Suppressor macrophage treated with lipopolysaccharide for 4 hours (primary cell): ENCODE results near the gene WDR27.

Experiments
- DNase-seq: peaks from one replicate; pipeline ENCODE4 v3.0.0-alpha.2; 2020

The WDR27 gene

GRCh38 chr6:169590376-169590939 lies 111.4 kb downstream of the WDR27 start:
- DNase-seq: no peak

GRCh38 chr6:169589699-169590257 lies 112.1 kb downstream of the WDR27 start:
- DNase-seq: peak; percentile 5

- no peak for DNase-seq
Measured at GRCh38 chr6:169589293-169589692, 112.5 kb downstream of the WDR27 start.

- no peak for DNase-seq
Measured at GRCh38 chr6:169587975-169588374, 113.9 kb downstream of the WDR27 start.

GRCh38 chr6:169583886-169584541 lies 117.8 kb downstream of the WDR27 start:
- no peak for DNase-seq

GRCh38 chr6:169579407-169580111 lies 122.3 kb downstream of the WDR27 start:
- DNase-seq: no peak

- DNase-seq: no peak
Measured at GRCh38 chr6:169577974-169578373, 123.9 kb downstream of the WDR27 start.

- DNase-seq: no peak
Measured at GRCh38 chr6:169577236-169577635, 124.6 kb downstream of the WDR27 start.

- DNase-seq: no peak
Measured at GRCh38 chr6:169575821-169576220, 126.0 kb downstream of the WDR27 start.

- DNase-seq: no peak
Measured at GRCh38 chr6:169575365-169575764, 126.5 kb downstream of the WDR27 start.

GRCh38 chr6:169574420-169574819 lies 127.4 kb downstream of the WDR27 start:
- no peak for DNase-seq

GRCh38 chr6:169573883-169574282 lies 127.9 kb downstream of the WDR27 start:
- DNase-seq: no peak

GRCh38 chr6:169571123-169571962 lies 130.5 kb downstream of the WDR27 start:
- DNase-seq: no peak

GRCh38 chr6:169568314-169569087 lies 133.3 kb downstream of the WDR27 start:
- DNase-seq: no peak

- no peak for DNase-seq
Measured at GRCh38 chr6:169567819-169568218, 134.0 kb downstream of the WDR27 start.

- DNase-seq: no peak
Measured at GRCh38 chr6:169566961-169567750, 134.7 kb downstream of the WDR27 start.

GRCh38 chr6:169566319-169566718 lies 135.5 kb downstream of the WDR27 start:
- no peak for DNase-seq

- no peak for DNase-seq
Measured at GRCh38 chr6:169564453-169565240, 137.2 kb downstream of the WDR27 start.

GRCh38 chr6:169561665-169562064 lies 140.2 kb downstream of the WDR27 start:
- DNase-seq: no peak

- DNase-seq: no peak
Measured at GRCh38 chr6:169559592-169559991, 142.2 kb downstream of the WDR27 start.
